Stimulated activated CD8-positive, alpha-beta memory T cell treated with anti-CD3 and anti-CD28 coated beads, Interleukin-7, amount 100 ng/mL, for 24 hours (primary cell): ENCODE results near the gene EIF3L.

Source experiments
- DNase-seq: peaks from one replicate; pipeline ENCODE4 v3.0.0-alpha.2; 2020; ENCODE audit warnings: low read depth

EIF3L gene

GRCh38 chr22:37817705-37818408, 31.4 kb upstream of the EIF3L start:
- peak; percentile 70 for DNase-seq

GRCh38 chr22:37818409-37819104, 30.7 kb upstream of the EIF3L start:
- DNase-seq = no peak

- no peak for DNase-seq
Observed at GRCh38 chr22:37819105-37819433, 30.1 kb upstream of the EIF3L start.

GRCh38 chr22:37820350-37820749, 28.9 kb upstream of the EIF3L start:
- DNase-seq = no peak

GRCh38 chr22:37822079-37822833, 27.0 kb upstream of the EIF3L start:
- no peak for DNase-seq

GRCh38 chr22:37823134-37823985, 25.9 kb upstream of the EIF3L start, which contains the start of gene GALR3:
Gene GALR3 (plus strand): TSS chr22:37823382. CDS start chr22:37823407, 25 bp downstream.
- DNase-seq = no peak

GRCh38 chr22:37824674-37825641, 24.3 kb upstream of the EIF3L start:
- no peak for DNase-seq

GRCh38 chr22:37827056-37827455, 22.2 kb upstream of the EIF3L start:
- no peak for DNase-seq

GRCh38 chr22:37830093-37830842, 19.0 kb upstream of the EIF3L start:
- no peak for DNase-seq

- DNase-seq = no peak
Observed at GRCh38 chr22:37831472-37831871, 17.7 kb upstream of the EIF3L start.

- DNase-seq = no peak
Observed at GRCh38 chr22:37832022-37832857, 17.0 kb upstream of the EIF3L start.

- no peak for DNase-seq
Observed at GRCh38 chr22:37842015-37842793, 7.0 kb upstream of the EIF3L start.

GRCh38 chr22:37843741-37844089, 5.5 kb upstream of the EIF3L start:
- peak; percentile 12 for DNase-seq

- no peak for DNase-seq
Observed at GRCh38 chr22:37844904-37845329, 4.3 kb upstream of the EIF3L start.

GRCh38 chr22:37846433-37846832, 2.8 kb upstream of the EIF3L start:
- DNase-seq = no peak

GRCh38 chr22:37848587-37849088, 581 bp upstream of the EIF3L start:
- no peak for DNase-seq

GRCh38 chr22:37850801-37851200, 1.6 kb downstream of the EIF3L start:
- no peak for DNase-seq

- DNase-seq = no peak
Observed at GRCh38 chr22:37852418-37852817, 3.2 kb downstream of the EIF3L start.
